Lower leg skin (tissue), 4 donors: ENCODE measurements around the gene PIK3AP1. TPM values are rescaled to one million over a fixed set of nuclear protein-coding genes. Genes with fewer than 3 reads are reported as not detected.

Experiments used
- DNase-seq, 2 donors: peaks; one replicate each; pipeline ENCODE4 v3.0.0-alpha.2; 2019; ENCODE audit warnings: low spot score in 2 of 2
- H3K4me3 ChIP-seq: fragments of 200-600 bp; sonication (generic); 2 replicates; pipeline ENCODE4 v1.5.1; 2017; ENCODE audit warnings: mild to moderate bottlenecking, low read depth; ENCODE audit not compliant: poor library complexity, severe bottlenecking
- POLR2A ChIP-seq, 2 donors: fragments of 450-650 bp; IDR thresholded peaks; one replicate each; pipeline ENCODE4 v1.6.1; 2016 to 2017; ENCODE audit warnings: antibody characterized with exemption in 2 of 2, mild to moderate bottlenecking in 1 of 2, moderate library complexity in 1 of 2
- WGBS, 2 donors: methylation state at CpG; one replicate each; pipeline ENCODE4 v1.1.5; 2018; 5-methylcytosine and 5-hydroxymethylcytosine counted together
- intact Hi-C: fragments of 100-400 bp; cut with DNase I; formaldehyde crosslinking; loops from one replicate; pipeline ENCODE4 v1.15.0; 2023; ENCODE audit warnings: low total_unique reads
- total RNA-seq, 4 donors: library from RNA; depleted of rRNA; stranded (reverse); fragments of >200 nt; gene quantifications; one replicate each; pipeline ENCODE4 v1.1.0, GENCODE V29; 2016
- TF ChIP-seq, protein P1 (sequence below), 3 donors: fragments of 450-650 bp; IDR thresholded peaks; one replicate each; pipeline ENCODE4 v1.5.1; 2016; ENCODE audit warnings: antibody characterized with exemption in 3 of 3, mild to moderate bottlenecking in 3 of 3, moderate library complexity in 2 of 3

The PIK3AP1 gene
- total RNA-seq, 4 donors from 2014 or later = 2.2 to 5.4 (median 3.5) TPM

DNA sequence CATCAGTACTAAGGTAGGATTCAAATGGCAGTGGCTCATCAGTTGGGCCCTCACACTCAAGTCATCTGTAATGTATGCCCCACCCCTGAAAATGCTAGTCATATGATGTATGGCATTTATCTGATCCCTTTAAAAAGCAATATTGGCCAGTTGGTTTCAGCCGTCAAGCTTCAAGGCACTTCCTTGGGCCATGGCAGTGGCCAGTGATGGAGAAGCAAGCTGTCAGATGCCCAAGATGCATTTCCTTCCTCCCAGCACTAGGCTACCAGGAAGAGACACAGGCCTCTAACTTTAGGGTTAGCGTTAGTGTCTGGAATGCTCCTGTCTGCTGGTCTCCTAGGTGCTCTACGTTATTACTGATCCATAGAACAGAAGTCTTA is 64.1 kb downstream of the PIK3AP1 start:
- no peak for DNase-seq
- WGBS, 2 donors = 82 to 86% methylated on average over 3 of the region's 3 CpGs
- TF ChIP-seq POLR2A (IDR thresholded peaks at IDR 0.05) = no peak
- TF ChIP-seq, protein P1, sequence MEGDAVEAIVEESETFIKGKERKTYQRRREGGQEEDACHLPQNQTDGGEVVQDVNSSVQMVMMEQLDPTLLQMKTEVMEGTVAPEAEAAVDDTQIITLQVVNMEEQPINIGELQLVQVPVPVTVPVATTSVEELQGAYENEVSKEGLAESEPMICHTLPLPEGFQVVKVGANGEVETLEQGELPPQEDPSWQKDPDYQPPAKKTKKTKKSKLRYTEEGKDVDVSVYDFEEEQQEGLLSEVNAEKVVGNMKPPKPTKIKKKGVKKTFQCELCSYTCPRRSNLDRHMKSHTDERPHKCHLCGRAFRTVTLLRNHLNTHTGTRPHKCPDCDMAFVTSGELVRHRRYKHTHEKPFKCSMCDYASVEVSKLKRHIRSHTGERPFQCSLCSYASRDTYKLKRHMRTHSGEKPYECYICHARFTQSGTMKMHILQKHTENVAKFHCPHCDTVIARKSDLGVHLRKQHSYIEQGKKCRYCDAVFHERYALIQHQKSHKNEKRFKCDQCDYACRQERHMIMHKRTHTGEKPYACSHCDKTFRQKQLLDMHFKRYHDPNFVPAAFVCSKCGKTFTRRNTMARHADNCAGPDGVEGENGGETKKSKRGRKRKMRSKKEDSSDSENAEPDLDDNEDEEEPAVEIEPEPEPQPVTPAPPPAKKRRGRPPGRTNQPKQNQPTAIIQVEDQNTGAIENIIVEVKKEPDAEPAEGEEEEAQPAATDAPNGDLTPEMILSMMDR (IDR thresholded peaks at IDR 0.05) = no peak
- no peak overlapping the region for H3K4me3 ChIP-seq
- intact Hi-C loops = no loop called here

DNA sequence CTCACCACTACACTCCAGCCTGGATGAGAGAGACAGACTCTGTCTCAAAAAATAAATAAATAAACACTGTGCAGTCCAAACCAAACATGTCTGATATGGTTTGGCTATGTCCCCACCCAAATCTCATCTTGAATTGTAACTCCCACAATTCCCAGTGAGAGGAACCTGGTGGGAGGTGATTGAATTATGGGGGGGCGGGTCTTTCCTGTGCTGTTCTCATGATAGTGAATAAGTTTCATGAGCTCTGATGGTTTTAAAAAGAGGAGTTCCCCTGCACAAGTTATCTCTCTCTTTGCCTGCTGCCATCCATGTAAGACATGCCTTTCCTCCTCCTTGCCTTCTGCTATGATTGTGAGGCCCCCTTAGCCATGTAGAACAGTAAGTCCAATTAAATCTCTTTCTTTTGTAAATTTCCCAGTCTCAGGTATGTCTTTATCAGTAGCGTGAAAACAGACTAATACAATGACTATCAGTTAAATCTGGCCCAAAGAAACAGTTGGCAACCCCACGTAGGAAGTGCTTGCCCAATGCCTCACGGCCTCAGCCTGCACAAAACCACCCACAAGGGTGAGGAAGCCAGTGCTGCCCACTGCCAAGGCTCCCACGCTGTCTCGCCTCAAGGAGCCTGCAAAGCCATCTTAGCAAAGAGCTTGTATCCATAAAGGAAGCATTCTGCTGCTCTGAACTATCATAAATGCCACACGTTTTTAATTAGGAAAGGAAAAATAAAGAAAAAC is 64.7 kb downstream of the PIK3AP1 start:
- DNase-seq = no peak
- no peak overlapping the region for H3K4me3 ChIP-seq
- intact Hi-C loops = no loop called here
- 76 to 78% methylated on average over 7 of the region's 7 CpGs for WGBS, 2 donors
- TF ChIP-seq, protein P1 (IDR thresholded peaks at IDR 0.05) = no peak
- TF ChIP-seq POLR2A (IDR thresholded peaks at IDR 0.05) = no peak

DNA sequence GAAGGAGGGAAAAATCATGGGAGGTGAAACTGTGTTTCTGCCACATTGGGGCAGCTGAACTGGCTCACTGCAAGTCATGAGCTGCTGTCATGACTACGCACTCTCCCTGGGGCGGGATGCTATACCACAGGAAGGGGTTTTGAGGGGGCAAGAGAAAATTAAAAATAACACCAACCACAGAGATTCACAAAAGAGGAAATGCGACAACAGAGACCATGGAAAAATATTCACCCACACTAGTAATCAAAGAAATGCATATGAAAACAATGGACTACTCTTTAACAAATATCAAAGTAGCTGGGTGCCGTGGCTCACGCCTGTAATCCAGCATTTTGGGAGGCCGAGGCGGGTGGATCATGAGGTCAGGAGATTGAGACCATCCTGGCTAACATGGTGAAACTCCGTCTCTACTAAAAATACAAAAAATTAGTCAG is 68.3 kb downstream of the PIK3AP1 start:
- 74 to 81% methylated on average over 8 of the region's 8 CpGs for WGBS, 2 donors
- no peak for DNase-seq
- H3K4me3 ChIP-seq = no peak overlapping the region
- TF ChIP-seq POLR2A (IDR thresholded peaks at IDR 0.05) = no peak
- TF ChIP-seq, protein P1 (IDR thresholded peaks at IDR 0.05) = no peak
- intact Hi-C loops = no loop called here

DNA sequence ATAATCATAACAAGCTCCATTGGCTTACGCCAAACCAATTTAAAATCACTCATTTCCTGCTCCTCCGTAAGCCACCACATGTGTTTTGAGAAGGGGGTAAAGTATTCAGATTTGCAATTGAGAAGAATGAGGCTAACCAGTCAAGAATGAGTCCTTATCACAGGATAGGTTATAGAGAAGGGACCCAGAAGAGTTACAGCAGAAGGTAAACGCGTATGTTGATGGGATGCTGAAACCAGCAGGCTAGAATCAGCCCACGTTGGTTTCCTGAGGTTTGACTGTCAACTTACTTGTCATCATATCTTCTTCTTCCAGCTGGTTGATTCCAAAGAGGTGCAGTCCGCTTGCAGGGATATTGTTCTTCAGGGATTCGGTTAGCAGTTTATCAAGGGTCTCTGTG is 69.4 kb downstream of the PIK3AP1 start:
- TF ChIP-seq, protein P1 (IDR thresholded peaks at IDR 0.05) = no peak
- TF ChIP-seq POLR2A (IDR thresholded peaks at IDR 0.05) = no peak
- no peak for DNase-seq
- 76% methylated on average over 7 of the region's 7 CpGs for WGBS, 2 donors
- intact Hi-C loops = no loop called here
- no peak overlapping the region for H3K4me3 ChIP-seq

DNA sequence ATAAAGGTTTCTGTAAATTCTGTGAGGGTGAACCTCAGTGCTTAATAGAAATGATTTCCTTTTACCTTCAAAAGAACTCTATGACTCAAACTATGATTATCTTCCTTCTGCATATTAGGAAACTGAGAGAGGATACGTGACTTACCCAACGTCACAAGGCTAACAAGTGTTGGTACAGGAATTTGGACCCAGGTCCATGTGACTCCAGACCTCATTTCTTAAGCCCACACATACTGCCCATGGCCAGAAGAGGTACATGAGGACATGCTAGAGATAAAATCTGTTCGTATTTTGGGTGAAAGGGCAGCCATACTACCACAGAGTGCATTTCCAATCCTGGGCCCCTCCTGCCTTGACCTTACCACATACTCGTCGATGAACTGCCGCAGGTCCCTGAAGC is 72.0 kb downstream of the PIK3AP1 start:
- no peak for DNase-seq
- no peak for TF ChIP-seq POLR2A (IDR thresholded peaks at IDR 0.05)
- TF ChIP-seq, protein P1 (IDR thresholded peaks at IDR 0.05) = no peak
- intact Hi-C loops = no loop called here
- H3K4me3 ChIP-seq = no peak overlapping the region
- WGBS, 2 donors = 90% methylated on average over 6 of the region's 6 CpGs

DNA sequence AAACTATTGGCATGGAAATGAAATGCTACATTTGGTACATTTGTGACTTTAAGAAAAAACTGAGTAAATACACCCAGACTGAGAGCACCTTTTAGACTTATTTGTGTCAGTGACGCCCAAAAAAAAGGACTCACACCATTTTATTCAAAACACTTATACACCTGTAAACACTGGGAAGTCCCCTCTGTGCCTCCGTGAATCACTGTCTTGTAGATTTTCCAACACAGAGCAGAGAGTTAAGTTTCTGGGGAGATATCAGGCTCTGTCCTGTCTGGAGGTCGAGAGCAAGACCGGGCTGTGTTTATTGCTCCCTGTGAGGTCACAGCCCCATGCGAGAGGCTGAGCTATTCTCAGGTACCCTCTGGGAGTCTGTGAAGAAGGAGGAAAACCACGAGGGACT is 72.8 kb downstream of the PIK3AP1 start:
- intact Hi-C loops = no loop called here
- DNase-seq = no peak
- WGBS, 2 donors = 36 to 43% methylated on average over 6 of the region's 6 CpGs
- H3K4me3 ChIP-seq = no peak overlapping the region
- TF ChIP-seq POLR2A (IDR thresholded peaks at IDR 0.05) = no peak
- TF ChIP-seq, protein P1 (IDR thresholded peaks at IDR 0.05) = no peak
